Bronchial epithelial cell (primary cell): ENCODE measurements around the gene TBK1. TPM values are rescaled to one million over a fixed set of nuclear protein-coding genes. Genes with fewer than 3 reads are reported as not detected.
A peak's percentile ranks its signal among the peaks of the same experiment; 100 is the strongest.

Experiments used
- DNase-seq: peaks from one replicate; pipeline ENCODE4 v3.0.0-alpha.2; 2010; ENCODE audit warnings: low read depth
- FAIRE-seq: peaks from 2 replicates; lab custom pipeline; 2011; peaks lifted over from hg19 to GRCh38; lab: Jason Lieb, UNC
- H3K27me3 ChIP-seq: 2 replicates; pipeline ENCODE4 v1.5.1; 2011; ENCODE audit warnings: low read length; ENCODE audit not compliant: control insufficient read depth, insufficient read depth
- H3K36me3 ChIP-seq: 2 replicates; pipeline ENCODE4 v1.5.1; 2011; ENCODE audit warnings: low read length; ENCODE audit not compliant: control insufficient read depth, insufficient read depth
- H3K4me3 ChIP-seq: 2 replicates; pipeline ENCODE4 v1.5.1; 2011; ENCODE audit warnings: mild to moderate bottlenecking, low read depth, low read length, control low read depth
- CTCF ChIP-seq: IDR thresholded peaks from 2 replicates; pipeline ENCODE4 v1.5.1; 2011; ENCODE audit warnings: mild to moderate bottlenecking, moderate library complexity, low read length, control low read depth, inconsistent platforms; ENCODE audit not compliant: insufficient read depth, severe bottlenecking
- total RNA-seq: library from RNA; depleted of rRNA; stranded (reverse); fragments of >200 nt; gene quantifications from 2 replicates; pipeline ENCODE4 v1.2.1, GENCODE V29; 2014

TBK1 gene
- total RNA-seq, 1 donor from 2014 or later = 20.0 TPM

GRCh38 chr12:64459394-64459891, 7.5 kb downstream of the TBK1 start:
- Histone ChIP-seq H3K36me3 (peaks cover 3% of the 10 kb centered on the region), H3K4me3 (no peak overlapping the region), H3K27me3 (no peaks in the 10 kb centered on the region)
- DNase-seq (no peak), FAIRE-seq (no peak)
- no peak for TF ChIP-seq CTCF

GRCh38 chr12:64461634-64462414, 9.9 kb downstream of the TBK1 start:
- no peak for FAIRE-seq

GRCh38 chr12:64466178-64466577, 14.3 kb downstream of the TBK1 start:
- no peak for FAIRE-seq

More at GRCh38 chr12:64461634-64462414, 9.9 kb downstream of the TBK1 start:
- no peak for TF ChIP-seq CTCF
- Histone ChIP-seq H3K36me3 (peaks cover 7% of the 10 kb centered on the region), H3K27me3 (no peaks in the 10 kb centered on the region), H3K4me3 (no peak overlapping the region)
- DNase-seq = peak; percentile 74

GRCh38 chr12:64468966-64469365, 17.0 kb downstream of the TBK1 start:
- TF ChIP-seq CTCF = no peak
- FAIRE-seq (peak; percentile 93), DNase-seq (no peak)
- Histone ChIP-seq H3K27me3 (no peaks in the 10 kb centered on the region), H3K36me3 (peaks cover 11% of the 10 kb centered on the region), H3K4me3 (no peak overlapping the region)

More at GRCh38 chr12:64466178-64466577, 14.3 kb downstream of the TBK1 start:
- H3K27me3 ChIP-seq = no peaks in the 10 kb centered on the region
- DNase-seq = no peak
- TF ChIP-seq CTCF = no peak
- peaks cover 12% of the 10 kb centered on the region for H3K36me3 ChIP-seq
- no peak overlapping the region for H3K4me3 ChIP-seq

- H3K4me3 ChIP-seq = no peak overlapping the region
- H3K36me3 ChIP-seq = peaks cover 12% of the 10 kb centered on the region
- DNase-seq (no peak), FAIRE-seq (no peak)
- no peak for TF ChIP-seq CTCF
- H3K27me3 ChIP-seq = no peaks in the 10 kb centered on the region
Observed at GRCh38 chr12:64469455-64470142, 17.7 kb downstream of the TBK1 start.
